ENCODE measurements around the gene C2CD2. TPM values are rescaled to one million over a fixed set of nuclear protein-coding genes. Genes with fewer than 3 reads are reported as not detected.
A peak's percentile ranks its signal among the peaks of the same experiment; 100 is the strongest.
"Not testable (repeated sequence)": the region's sequence is repeated elsewhere in the genome, so short reads cannot be mapped to it uniquely, and the experiment has no call there.

C2CD2 gene
- total RNA-seq, 4 donors from 2014 or later: 9.5 to 37.5 (median 18.3) TPM

DNA sequence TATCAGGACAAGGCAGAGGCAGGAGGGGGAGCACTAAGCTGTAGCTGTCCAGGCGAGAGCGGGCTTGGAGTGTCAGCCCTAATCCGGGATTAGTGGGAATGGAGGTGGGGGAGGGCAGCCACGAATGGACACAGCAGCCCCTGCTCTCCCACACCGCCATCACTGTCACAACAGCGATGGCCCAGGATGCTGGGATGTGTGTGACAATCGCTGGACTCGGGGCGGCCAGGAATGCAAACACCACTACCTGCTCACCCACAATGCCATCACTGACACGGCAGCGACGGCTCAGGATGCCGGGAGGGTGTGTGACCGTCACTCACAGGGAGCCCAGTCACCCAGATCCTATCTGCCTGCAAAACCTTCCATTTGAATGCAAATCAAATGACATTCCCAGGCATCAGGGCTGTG is 2.9 kb downstream of the C2CD2 start:
- H3K36me3 ChIP-seq: no peaks in the 10 kb centered on the region
- no peaks in the 10 kb centered on the region for H3K27me3 ChIP-seq
- H3K9me3 ChIP-seq: no peaks in the 10 kb centered on the region
- no peak for TF ChIP-seq CTCF (IDR thresholded peaks at IDR 0.05)
- TF ChIP-seq POLR2A (IDR thresholded peaks at IDR 0.05): no peak
- H3K4me3 ChIP-seq: no peak overlapping the region
- DNase-seq: no peak
- H3K27ac ChIP-seq: no peak overlapping the region
- H3K4me1 ChIP-seq: peaks cover 0 to 8% of the 10 kb centered on the region in 2 donors
- intact Hi-C loops (cut with DNase I; ENCODE audit: low total_unique reads): loop anchor here (5.0 to 10.0 kb wide), 2 partner anchors 54 to 74 kb away; partner anchors contain the start of gene PRDM15

DNA sequence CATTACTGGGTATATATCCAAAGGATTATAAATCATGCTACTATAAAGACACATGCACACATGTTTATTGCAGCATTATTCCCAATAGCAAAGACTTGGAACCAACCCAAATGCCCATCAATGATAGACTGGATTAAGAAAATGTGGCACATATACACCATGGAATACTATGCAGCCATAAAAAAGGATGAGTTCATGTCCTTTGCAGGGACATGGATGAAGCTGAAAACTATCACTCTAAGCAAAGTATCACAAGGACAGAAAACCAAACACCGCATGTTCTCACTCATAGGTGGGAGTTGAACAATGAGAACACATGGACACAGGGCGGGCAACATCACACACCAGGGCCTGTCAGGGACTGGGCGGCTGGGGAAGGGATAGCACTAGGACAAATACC is 4.2 kb downstream of the C2CD2 start:
- not testable (repeated sequence) for H3K9me3 ChIP-seq, DNase-seq, H3K4me3 ChIP-seq, H3K36me3 ChIP-seq, H3K27me3 ChIP-seq, H3K27ac ChIP-seq, H3K4me1 ChIP-seq
- intact Hi-C loops (cut with DNase I; ENCODE audit: low total_unique reads): loop anchor here (5.0 to 10.0 kb wide), 2 partner anchors 55 to 72 kb away; partner anchors contain the start of gene PRDM15

DNA sequence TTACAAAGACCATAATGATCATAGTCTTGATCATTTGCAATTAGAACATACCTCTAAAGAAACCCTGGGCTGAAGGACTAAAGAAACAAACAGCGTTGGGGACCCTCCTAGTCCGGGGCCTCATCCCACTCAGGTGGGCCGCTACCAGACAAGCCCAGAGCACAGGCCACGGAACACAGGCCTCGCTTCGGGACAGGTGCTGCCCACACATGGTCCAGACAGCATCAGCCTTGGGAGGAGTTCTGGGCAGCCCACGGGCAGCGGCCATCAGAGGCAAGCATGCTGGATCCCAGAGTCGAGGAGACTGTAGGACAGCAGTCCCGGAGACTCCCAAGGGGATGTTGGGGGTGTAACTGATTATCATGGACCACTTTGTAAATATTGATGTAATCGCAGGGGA is 4.9 kb downstream of the C2CD2 start:
- no peak overlapping the region for H3K27ac ChIP-seq
- DNase-seq: no peak
- no peaks in the 10 kb centered on the region for H3K9me3 ChIP-seq
- no peak for TF ChIP-seq POLR2A (IDR thresholded peaks at IDR 0.05)
- TF ChIP-seq CTCF (IDR thresholded peaks at IDR 0.05): no peak
- intact Hi-C loops (cut with DNase I; ENCODE audit: low total_unique reads): no loop called here
- no peaks in the 10 kb centered on the region for H3K27me3 ChIP-seq
- H3K36me3 ChIP-seq: no peaks in the 10 kb centered on the region
- no peak overlapping the region for H3K4me3 ChIP-seq
- peaks cover 0 to 8% of the 10 kb centered on the region in 2 donors for H3K4me1 ChIP-seq

DNA sequence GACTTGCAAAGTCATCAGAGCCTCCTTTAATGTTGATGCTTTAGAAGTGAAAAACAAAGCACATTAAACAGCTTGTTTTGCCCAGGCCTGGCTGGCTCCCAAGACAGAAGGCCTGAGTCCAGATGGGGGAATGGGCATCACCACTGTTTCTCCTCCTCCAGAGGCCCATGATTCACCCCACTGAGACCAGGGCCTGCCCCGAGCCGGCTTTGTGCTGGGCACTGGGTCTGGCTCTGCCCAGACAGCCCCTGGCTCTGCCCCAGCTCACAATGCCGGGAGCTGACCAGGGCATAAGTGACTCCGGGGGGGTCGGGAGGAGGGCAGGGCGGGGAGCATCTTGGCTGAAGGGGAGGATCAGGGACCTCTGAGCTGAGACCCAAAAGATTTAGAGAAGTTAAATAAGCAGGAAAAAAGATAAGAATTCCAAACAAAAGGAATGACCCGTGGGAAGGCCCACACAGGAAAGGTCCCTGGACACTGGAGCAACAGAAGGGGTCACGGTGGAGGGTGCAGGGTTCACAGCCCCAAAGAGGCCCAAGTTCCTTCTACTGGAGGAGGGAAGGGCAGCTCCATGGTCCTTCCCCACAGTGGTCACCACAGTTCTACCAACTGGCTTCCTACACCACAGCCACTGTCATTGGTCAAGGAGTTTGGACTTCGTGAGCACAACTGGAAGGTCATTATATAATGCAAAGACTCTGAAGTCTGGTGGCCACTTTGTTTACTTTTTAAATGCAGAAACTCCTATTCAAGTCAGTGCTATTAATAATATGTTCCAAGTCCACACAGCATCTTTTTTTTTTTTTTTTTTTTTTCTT is 5.5 kb downstream of the C2CD2 start:
- Histone ChIP-seq H3K27ac (peak overlapping the region; percentile 65 to 67), H3K27me3 (no peaks in the 10 kb centered on the region), H3K9me3 (no peaks in the 10 kb centered on the region), H3K4me1 (peaks cover 0 to 8% of the 10 kb centered on the region in 2 donors), H3K36me3 (no peaks in the 10 kb centered on the region), H3K4me3 (no peak overlapping the region)
- no peak for DNase-seq
- TF ChIP-seq POLR2A (IDR thresholded peaks at IDR 0.05): no peak
- no peak for TF ChIP-seq CTCF (IDR thresholded peaks at IDR 0.05)
- intact Hi-C loops (cut with DNase I; ENCODE audit: low total_unique reads): no loop called here

GRCh38 chr21:41945982-41946381 is 7.8 kb downstream of the C2CD2 start:
- Histone ChIP-seq H3K9me3 (no peaks in the 10 kb centered on the region), H3K27ac (no peak overlapping the region), H3K27me3 (no peaks in the 10 kb centered on the region), H3K4me3 (no peak overlapping the region), H3K4me1 (peaks cover 0 to 5% of the 10 kb centered on the region in 2 donors), H3K36me3 (no peaks in the 10 kb centered on the region)
- intact Hi-C loops (cut with DNase I; ENCODE audit: low total_unique reads): no loop called here
- TF ChIP-seq CTCF (IDR thresholded peaks at IDR 0.05) (no peak), POLR2A (IDR thresholded peaks at IDR 0.05) (no peak)
- DNase-seq: no peak

Data from uterus (tissue), 4 donors.